Measurements from ENCODE around the gene PFN3.

Gene PFN3

GRCh38 chr5:177444106-177445051 lies 43.9 kb upstream of the PFN3 start:
- no peak for TF ChIP-seq FOXP2 (optimal IDR thresholded peaks at IDR 0.05; ENCODE audit: borderline replicate concordance, extremely low read depth, extremely low read length, insufficient read depth)
- peak; percentile 16; the same call in 1 of the 2 replicates for TF ChIP-seq POLR2AphosphoS5 (IDR thresholded peaks at IDR 0.05; ENCODE audit: low read depth, low read length)

- no peak; the same call in 1 of the 2 replicates for TF ChIP-seq POLR2AphosphoS5 (IDR thresholded peaks at IDR 0.05; ENCODE audit: low read depth, low read length)
- no peak for TF ChIP-seq SIN3A (IDR thresholded peaks at IDR 0.05; ENCODE audit: borderline replicate concordance, insufficient read depth, low read length)
- TF ChIP-seq FOXP2 (optimal IDR thresholded peaks at IDR 0.05; ENCODE audit: borderline replicate concordance, extremely low read depth, extremely low read length, insufficient read depth) = no peak
- TF ChIP-seq REST (IDR thresholded peaks at IDR 0.05; ENCODE audit: insufficient read depth in 1 of 2, low read depth in 2 of 2, low read length in 2 of 2) = no peak
- TF ChIP-seq TAF1 (IDR thresholded peaks at IDR 0.05; ENCODE audit: borderline replicate concordance, insufficient read depth, low read length) = no peak
Measured at GRCh38 chr5:177443144-177443983, 42.9 kb upstream of the PFN3 start.

- no peak for TF ChIP-seq TAF1 (IDR thresholded peaks at IDR 0.05; ENCODE audit: borderline replicate concordance, insufficient read depth, low read length)
- no peak for TF ChIP-seq SIN3A (IDR thresholded peaks at IDR 0.05; ENCODE audit: borderline replicate concordance, insufficient read depth, low read length)
- TF ChIP-seq FOXP2 (optimal IDR thresholded peaks at IDR 0.05; ENCODE audit: borderline replicate concordance, extremely low read depth, extremely low read length, insufficient read depth) = no peak
- TF ChIP-seq REST (IDR thresholded peaks at IDR 0.05; ENCODE audit: insufficient read depth in 1 of 2, low read depth in 2 of 2, low read length in 2 of 2) = no peak
- no peak for TF ChIP-seq POLR2AphosphoS5 (IDR thresholded peaks at IDR 0.05; ENCODE audit: low read depth, low read length)
Measured at GRCh38 chr5:177442066-177442826, 41.8 kb upstream of the PFN3 start.

- no peak for TF ChIP-seq FOXP2 (optimal IDR thresholded peaks at IDR 0.05; ENCODE audit: borderline replicate concordance, extremely low read depth, extremely low read length, insufficient read depth)
- no peak for TF ChIP-seq SIN3A (IDR thresholded peaks at IDR 0.05; ENCODE audit: borderline replicate concordance, insufficient read depth, low read length)
- no peak for TF ChIP-seq POLR2AphosphoS5 (IDR thresholded peaks at IDR 0.05; ENCODE audit: low read depth, low read length)
- TF ChIP-seq TAF1 (IDR thresholded peaks at IDR 0.05; ENCODE audit: borderline replicate concordance, insufficient read depth, low read length) = no peak
- no peak for TF ChIP-seq REST (IDR thresholded peaks at IDR 0.05; ENCODE audit: insufficient read depth in 1 of 2, low read depth in 2 of 2, low read length in 2 of 2)
Measured at GRCh38 chr5:177440990-177441780, 40.7 kb upstream of the PFN3 start.
